ENCODE results near the gene SPC24.

- no peak for TF ChIP-seq POLR2A (IDR thresholded peaks at IDR 0.05)
- TF ChIP-seq, protein P1, sequence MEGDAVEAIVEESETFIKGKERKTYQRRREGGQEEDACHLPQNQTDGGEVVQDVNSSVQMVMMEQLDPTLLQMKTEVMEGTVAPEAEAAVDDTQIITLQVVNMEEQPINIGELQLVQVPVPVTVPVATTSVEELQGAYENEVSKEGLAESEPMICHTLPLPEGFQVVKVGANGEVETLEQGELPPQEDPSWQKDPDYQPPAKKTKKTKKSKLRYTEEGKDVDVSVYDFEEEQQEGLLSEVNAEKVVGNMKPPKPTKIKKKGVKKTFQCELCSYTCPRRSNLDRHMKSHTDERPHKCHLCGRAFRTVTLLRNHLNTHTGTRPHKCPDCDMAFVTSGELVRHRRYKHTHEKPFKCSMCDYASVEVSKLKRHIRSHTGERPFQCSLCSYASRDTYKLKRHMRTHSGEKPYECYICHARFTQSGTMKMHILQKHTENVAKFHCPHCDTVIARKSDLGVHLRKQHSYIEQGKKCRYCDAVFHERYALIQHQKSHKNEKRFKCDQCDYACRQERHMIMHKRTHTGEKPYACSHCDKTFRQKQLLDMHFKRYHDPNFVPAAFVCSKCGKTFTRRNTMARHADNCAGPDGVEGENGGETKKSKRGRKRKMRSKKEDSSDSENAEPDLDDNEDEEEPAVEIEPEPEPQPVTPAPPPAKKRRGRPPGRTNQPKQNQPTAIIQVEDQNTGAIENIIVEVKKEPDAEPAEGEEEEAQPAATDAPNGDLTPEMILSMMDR (IDR thresholded peaks at IDR 0.05): no peak
Measured at GRCh38 chr19:11195681-11196080, 40.1 kb upstream of the SPC24 start.

All from vagina (tissue), 2 donors.